Measurements from ENCODE around the gene KLF15. TPM values are rescaled to one million over a fixed set of nuclear protein-coding genes. Genes with fewer than 3 reads are reported as not detected.

Gene KLF15
- total RNA-seq, 2 donors from 2014 or later: 0.44 to 1.0 TPM

- Mint-ChIP-seq H3K36me3 (ENCODE audit: insufficient read depth in 2 of 2) (no peaks in the 10 kb centered on the region), H3K27me3 (ENCODE audit: low read depth) (no peaks in the 10 kb centered on the region), H3K4me1 (ENCODE audit: low read depth) (no peaks in the 10 kb centered on the region), H3K9me3 (no peaks in the 10 kb centered on the region), H3K4me3 (no peak overlapping the region), H3K27ac (no peak overlapping the region)
- ATAC-seq (replicated peaks in 1 of 2) (no peak), DNase-seq (no peak)
Observed at GRCh38 chr3:126313580-126314304, 43.5 kb downstream of the KLF15 start.

- no peaks in the 10 kb centered on the region for H3K9me3 Mint-ChIP-seq
- no peak overlapping the region for H3K27ac Mint-ChIP-seq
- no peaks in the 10 kb centered on the region for H3K4me1 Mint-ChIP-seq (ENCODE audit: low read depth)
- no peak overlapping the region for H3K4me3 Mint-ChIP-seq
- no peaks in the 10 kb centered on the region for H3K36me3 Mint-ChIP-seq (ENCODE audit: insufficient read depth in 2 of 2)
- H3K27me3 Mint-ChIP-seq (ENCODE audit: low read depth): no peaks in the 10 kb centered on the region
- DNase-seq (no peak), ATAC-seq (replicated peaks in 1 of 2) (no peak)
Observed at GRCh38 chr3:126313166-126313565, 44.0 kb downstream of the KLF15 start.

GRCh38 chr3:126312341-126312740 is 44.9 kb downstream of the KLF15 start:
- no peaks in the 10 kb centered on the region for H3K9me3 Mint-ChIP-seq
- ATAC-seq (replicated peaks in 1 of 2) (no peak), DNase-seq (no peak)
- H3K36me3 Mint-ChIP-seq (ENCODE audit: insufficient read depth in 2 of 2): no peaks in the 10 kb centered on the region
- H3K4me3 Mint-ChIP-seq: no peak overlapping the region
- H3K27me3 Mint-ChIP-seq (ENCODE audit: low read depth): no peaks in the 10 kb centered on the region
- H3K27ac Mint-ChIP-seq: no peak overlapping the region
- no peaks in the 10 kb centered on the region for H3K4me1 Mint-ChIP-seq (ENCODE audit: low read depth)

GRCh38 chr3:126311338-126311978 is 45.8 kb downstream of the KLF15 start:
- Mint-ChIP-seq H3K27ac (no peak overlapping the region), H3K9me3 (no peaks in the 10 kb centered on the region), H3K27me3 (ENCODE audit: low read depth) (no peaks in the 10 kb centered on the region), H3K4me3 (no peak overlapping the region), H3K36me3 (ENCODE audit: insufficient read depth in 2 of 2) (no peaks in the 10 kb centered on the region), H3K4me1 (ENCODE audit: low read depth) (no peaks in the 10 kb centered on the region)
- DNase-seq: no peak
- no peak for ATAC-seq (replicated peaks in 1 of 2)

GRCh38 chr3:126310816-126311215 is 46.4 kb downstream of the KLF15 start:
- H3K36me3 Mint-ChIP-seq (ENCODE audit: insufficient read depth in 2 of 2): no peaks in the 10 kb centered on the region
- no peak overlapping the region for H3K27ac Mint-ChIP-seq
- ATAC-seq (replicated peaks in 1 of 2) (no peak), DNase-seq (no peak)
- no peaks in the 10 kb centered on the region for H3K27me3 Mint-ChIP-seq (ENCODE audit: low read depth)
- H3K9me3 Mint-ChIP-seq: no peaks in the 10 kb centered on the region
- H3K4me1 Mint-ChIP-seq (ENCODE audit: low read depth): no peaks in the 10 kb centered on the region
- H3K4me3 Mint-ChIP-seq: no peak overlapping the region

GRCh38 chr3:126309861-126310655 is 47.1 kb downstream of the KLF15 start:
- Mint-ChIP-seq H3K27me3 (ENCODE audit: low read depth) (no peaks in the 10 kb centered on the region), H3K9me3 (no peaks in the 10 kb centered on the region), H3K4me1 (ENCODE audit: low read depth) (no peaks in the 10 kb centered on the region), H3K4me3 (no peak overlapping the region), H3K27ac (no peak overlapping the region), H3K36me3 (ENCODE audit: insufficient read depth in 2 of 2) (no peaks in the 10 kb centered on the region)
- no peak for ATAC-seq (replicated peaks in 1 of 2)
- no peak for DNase-seq

GRCh38 chr3:126309165-126309564 is 48.0 kb downstream of the KLF15 start:
- H3K27me3 Mint-ChIP-seq (ENCODE audit: low read depth): no peaks in the 10 kb centered on the region
- no peak overlapping the region for H3K4me3 Mint-ChIP-seq
- no peak for ATAC-seq (replicated peaks in 1 of 2)
- peaks cover 0 to 2% of the 10 kb centered on the region in 2 donors for H3K9me3 Mint-ChIP-seq
- H3K4me1 Mint-ChIP-seq (ENCODE audit: low read depth): no peaks in the 10 kb centered on the region
- no peak for DNase-seq
- peaks cover 0 to 4% of the 10 kb centered on the region in 2 donors for H3K36me3 Mint-ChIP-seq (ENCODE audit: insufficient read depth in 2 of 2)
- H3K27ac Mint-ChIP-seq: no peak overlapping the region

- H3K9me3 Mint-ChIP-seq: peaks cover 2 to 4% of the 10 kb centered on the region in 2 donors
- no peaks in the 10 kb centered on the region for H3K27me3 Mint-ChIP-seq (ENCODE audit: low read depth)
- H3K36me3 Mint-ChIP-seq (ENCODE audit: insufficient read depth in 2 of 2): peaks cover 2 to 4% of the 10 kb centered on the region in 2 donors
- no peak for DNase-seq
- no peak overlapping the region for H3K4me3 Mint-ChIP-seq
- no peaks in the 10 kb centered on the region for H3K4me1 Mint-ChIP-seq (ENCODE audit: low read depth)
- no peak overlapping the region for H3K27ac Mint-ChIP-seq
- ATAC-seq (replicated peaks in 1 of 2): no peak
Observed at GRCh38 chr3:126308394-126309125, 48.6 kb downstream of the KLF15 start.

- DNase-seq (no peak), ATAC-seq (replicated peaks in 1 of 2) (no peak)
- peaks cover 2 to 4% of the 10 kb centered on the region in 2 donors for H3K36me3 Mint-ChIP-seq (ENCODE audit: insufficient read depth in 2 of 2)
- H3K4me1 Mint-ChIP-seq (ENCODE audit: low read depth): no peaks in the 10 kb centered on the region
- H3K27ac Mint-ChIP-seq: no peak overlapping the region
- no peaks in the 10 kb centered on the region for H3K27me3 Mint-ChIP-seq (ENCODE audit: low read depth)
- peaks cover 3 to 9% of the 10 kb centered on the region in 2 donors for H3K9me3 Mint-ChIP-seq
- no peak overlapping the region for H3K4me3 Mint-ChIP-seq
Observed at GRCh38 chr3:126307591-126308393, 49.4 kb downstream of the KLF15 start.

GRCh38 chr3:126306888-126307482 is 50.2 kb downstream of the KLF15 start:
- H3K9me3 Mint-ChIP-seq: peaks cover 5 to 11% of the 10 kb centered on the region in 2 donors
- no peaks in the 10 kb centered on the region for H3K27me3 Mint-ChIP-seq (ENCODE audit: low read depth)
- no peak overlapping the region for H3K27ac Mint-ChIP-seq
- no peaks in the 10 kb centered on the region for H3K4me1 Mint-ChIP-seq (ENCODE audit: low read depth)
- DNase-seq (no peak), ATAC-seq (replicated peaks in 1 of 2) (no peak)
- H3K4me3 Mint-ChIP-seq: no peak overlapping the region
- H3K36me3 Mint-ChIP-seq (ENCODE audit: insufficient read depth in 2 of 2): peaks cover 2 to 4% of the 10 kb centered on the region in 2 donors

- H3K36me3 Mint-ChIP-seq (ENCODE audit: insufficient read depth in 2 of 2): peaks cover 2 to 4% of the 10 kb centered on the region in 2 donors
- DNase-seq (no peak), ATAC-seq (replicated peaks in 1 of 2) (no peak)
- H3K4me3 Mint-ChIP-seq: no peak overlapping the region
- H3K4me1 Mint-ChIP-seq (ENCODE audit: low read depth): no peaks in the 10 kb centered on the region
- H3K9me3 Mint-ChIP-seq: peaks cover 5 to 11% of the 10 kb centered on the region in 2 donors
- no peaks in the 10 kb centered on the region for H3K27me3 Mint-ChIP-seq (ENCODE audit: low read depth)
- no peak overlapping the region for H3K27ac Mint-ChIP-seq
Observed at GRCh38 chr3:126306397-126306796, 50.8 kb downstream of the KLF15 start.

- H3K9me3 Mint-ChIP-seq: peaks cover 5 to 11% of the 10 kb centered on the region in 2 donors
- H3K4me3 Mint-ChIP-seq: no peak overlapping the region
- H3K4me1 Mint-ChIP-seq (ENCODE audit: low read depth): no peaks in the 10 kb centered on the region
- H3K27me3 Mint-ChIP-seq (ENCODE audit: low read depth): no peaks in the 10 kb centered on the region
- no peak overlapping the region for H3K27ac Mint-ChIP-seq
- DNase-seq (no peak), ATAC-seq (replicated peaks in 1 of 2) (no peak)
- H3K36me3 Mint-ChIP-seq (ENCODE audit: insufficient read depth in 2 of 2): peaks cover 2 to 4% of the 10 kb centered on the region in 2 donors
Observed at GRCh38 chr3:126305427-126305826, 51.8 kb downstream of the KLF15 start.
